Muscle layer of colon (tissue), 2 donors: ENCODE results near the gene ATG10.
"Not testable (repeated sequence)": the region's sequence is repeated elsewhere in the genome, so short reads cannot be mapped to it uniquely, and the experiment has no call there.

Experiments used
- H3K27ac ChIP-seq: one replicate; pipeline ENCODE4 v1.7.0; 2013; ENCODE audit warnings: low read depth, mild to moderate bottlenecking, low read length, moderate library complexity
- H3K27me3 ChIP-seq, 2 donors: one replicate each; pipeline ENCODE4 v1.7.0; 2013; ENCODE audit warnings: low read length in 2 of 2, mild to moderate bottlenecking in 2 of 2; ENCODE audit not compliant: insufficient read depth in 2 of 2, control insufficient read depth in 1 of 2
- H3K36me3 ChIP-seq: one replicate; pipeline ENCODE4 v1.7.0; 2013; ENCODE audit warnings: mild to moderate bottlenecking, low read length; ENCODE audit not compliant: insufficient read depth
- H3K4me1 ChIP-seq: one replicate; pipeline ENCODE4 v1.7.0; 2013; ENCODE audit warnings: mild to moderate bottlenecking, low read length; ENCODE audit not compliant: insufficient read depth
- H3K4me3 ChIP-seq, 2 donors: one replicate each; pipeline ENCODE4 v1.7.0; 2013; ENCODE audit warnings: low read length in 2 of 2, low read depth in 1 of 2, mild to moderate bottlenecking in 1 of 2, moderate library complexity in 1 of 2
- H3K9ac ChIP-seq: one replicate; pipeline ENCODE4 v1.7.0; 2013; ENCODE audit warnings: low read length
- H3K9me3 ChIP-seq: one replicate; pipeline ENCODE4 v1.7.0; 2013; ENCODE audit warnings: mild to moderate bottlenecking, low read length
- donor health status: abdominal sarcoma.
- donor health status: Adenocarcinoma of cecum.

The ATG10 gene

GRCh38 chr5:82246960-82247574, 275.2 kb downstream of the ATG10 start:
- no peak overlapping the region for H3K9ac ChIP-seq
- H3K9me3 ChIP-seq = no peaks in the 10 kb centered on the region
- no peaks in the 10 kb centered on the region for H3K27me3 ChIP-seq
- no peaks in the 10 kb centered on the region for H3K4me1 ChIP-seq
- H3K4me3 ChIP-seq = no peak overlapping the region
- no peaks in the 10 kb centered on the region for H3K36me3 ChIP-seq
- no peak overlapping the region for H3K27ac ChIP-seq

DNA sequence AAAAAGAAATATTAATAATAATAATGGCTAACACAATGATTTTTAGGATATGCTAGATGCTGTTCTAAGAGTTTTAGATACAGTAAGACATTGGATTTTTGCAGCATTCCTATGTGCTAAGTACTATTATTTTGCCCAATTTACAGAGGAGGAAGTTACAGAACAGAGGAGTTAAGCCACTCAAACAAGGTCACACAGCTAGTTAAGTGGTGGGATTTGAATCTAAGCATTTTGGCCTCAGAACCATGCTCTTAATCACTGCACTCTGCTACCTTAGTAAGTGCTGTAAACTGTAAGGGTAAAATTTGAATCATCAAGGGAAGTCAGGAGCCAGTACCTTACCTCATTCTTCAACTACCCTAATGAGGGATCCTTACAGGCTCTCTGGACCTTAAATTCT, 280.9 kb downstream of the ATG10 start:
- Histone ChIP-seq H3K9me3 (no peaks in the 10 kb centered on the region), H3K4me1 (no peaks in the 10 kb centered on the region), H3K9ac (no peak overlapping the region), H3K27me3 (no peaks in the 10 kb centered on the region), H3K36me3 (no peaks in the 10 kb centered on the region), H3K4me3 (no peak overlapping the region), H3K27ac (no peak overlapping the region)

- H3K36me3 ChIP-seq = no peaks in the 10 kb centered on the region
- no peaks in the 10 kb centered on the region for H3K9me3 ChIP-seq
- no peak overlapping the region for H3K4me3 ChIP-seq
- H3K27me3 ChIP-seq = no peaks in the 10 kb centered on the region
- no peak overlapping the region for H3K9ac ChIP-seq
- no peaks in the 10 kb centered on the region for H3K4me1 ChIP-seq
- H3K27ac ChIP-seq = no peak overlapping the region
These were observed 284.0 kb downstream of the ATG10 start for GRCh38 chr5:82255844-82256243.

GRCh38 chr5:82257247-82257646, 285.4 kb downstream of the ATG10 start:
- Histone ChIP-seq H3K36me3 (no peaks in the 10 kb centered on the region), H3K27me3 (no peaks in the 10 kb centered on the region), H3K9me3 (no peaks in the 10 kb centered on the region), H3K9ac (no peak overlapping the region), H3K4me1 (no peaks in the 10 kb centered on the region), H3K27ac (no peak overlapping the region), H3K4me3 (no peak overlapping the region)

GRCh38 chr5:82257729-82258128, 285.9 kb downstream of the ATG10 start:
- Histone ChIP-seq H3K27me3 (no peaks in the 10 kb centered on the region), H3K4me3 (no peak overlapping the region), H3K36me3 (no peaks in the 10 kb centered on the region), H3K9ac (no peak overlapping the region), H3K9me3 (no peaks in the 10 kb centered on the region), H3K27ac (no peak overlapping the region), H3K4me1 (no peaks in the 10 kb centered on the region)

DNA sequence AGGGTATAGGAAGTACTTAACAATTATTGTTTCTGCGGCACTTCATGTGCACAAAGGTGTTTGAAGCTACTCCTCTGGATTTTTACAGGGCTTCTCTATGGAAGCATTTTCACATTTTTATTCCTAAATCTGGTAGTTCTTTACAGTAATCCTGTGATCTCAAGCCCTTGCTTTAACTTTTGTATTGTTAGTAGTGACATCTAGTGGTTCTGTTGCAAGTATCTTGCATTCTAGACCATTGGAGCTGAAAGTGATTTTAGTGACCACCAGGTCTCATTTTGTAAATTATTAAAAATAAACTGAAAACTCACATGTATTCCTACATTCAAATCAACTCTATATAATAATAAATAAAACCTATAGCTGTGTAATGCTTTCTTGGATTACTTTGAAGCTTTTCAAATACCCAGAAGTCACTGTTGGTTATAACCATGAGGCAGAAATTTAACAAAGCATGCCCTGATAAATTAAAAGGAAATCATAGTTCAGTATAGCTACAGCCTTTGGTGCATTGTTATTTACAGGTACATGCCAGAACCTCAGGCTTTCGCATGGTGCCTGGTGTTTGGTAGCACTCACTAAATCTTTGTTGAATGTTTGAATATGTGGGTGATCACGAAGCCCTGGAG, 287.5 kb downstream of the ATG10 start:
- H3K9ac ChIP-seq = no peak overlapping the region
- no peaks in the 10 kb centered on the region for H3K27me3 ChIP-seq
- H3K27ac ChIP-seq = no peak overlapping the region
- no peaks in the 10 kb centered on the region for H3K36me3 ChIP-seq
- no peak overlapping the region for H3K4me3 ChIP-seq
- no peaks in the 10 kb centered on the region for H3K9me3 ChIP-seq
- H3K4me1 ChIP-seq = no peaks in the 10 kb centered on the region

- H3K36me3 ChIP-seq = no peaks in the 10 kb centered on the region
- no peak overlapping the region for H3K4me3 ChIP-seq
- no peaks in the 10 kb centered on the region for H3K27me3 ChIP-seq
- no peak overlapping the region for H3K9ac ChIP-seq
- H3K27ac ChIP-seq = no peak overlapping the region
- H3K4me1 ChIP-seq = peaks cover 6% of the 10 kb centered on the region
- no peaks in the 10 kb centered on the region for H3K9me3 ChIP-seq
These were observed 293.2 kb downstream of the ATG10 start for GRCh38 chr5:82265047-82265446.

DNA sequence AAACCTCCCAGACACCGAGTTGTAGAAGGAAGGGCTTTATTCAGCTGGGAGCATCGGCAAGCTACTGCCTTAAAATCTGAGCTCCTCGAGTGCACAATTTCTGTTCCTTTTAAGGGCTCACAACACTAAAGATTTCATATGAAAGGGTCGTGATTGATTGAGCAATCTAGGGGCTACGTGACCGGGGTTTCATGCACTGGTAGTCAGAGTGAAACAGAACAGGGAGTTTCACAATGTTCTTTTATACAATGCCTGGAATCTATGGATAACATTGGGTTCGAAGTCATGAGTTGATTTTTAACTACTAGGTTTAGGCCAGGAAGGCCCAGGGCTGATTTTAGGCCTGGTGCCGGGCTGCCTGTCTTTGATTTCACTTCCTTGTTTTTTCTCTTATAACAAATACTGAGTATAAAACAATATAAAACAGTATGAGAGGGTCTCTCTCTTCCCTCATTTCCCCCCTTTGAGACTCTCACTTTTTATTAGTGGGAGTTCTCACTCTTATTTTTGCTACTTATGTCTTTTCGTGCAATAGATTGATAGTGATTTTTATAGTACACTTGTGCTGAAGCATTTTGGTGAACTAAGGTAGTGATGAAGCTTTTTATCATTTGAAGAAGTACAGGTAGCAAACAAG, 295.6 kb downstream of the ATG10 start:
- not testable (repeated sequence) for H3K27ac ChIP-seq, H3K9me3 ChIP-seq

GRCh38 chr5:82269363-82269762, 297.5 kb downstream of the ATG10 start:
- not testable (repeated sequence) for H3K4me1 ChIP-seq, H3K9ac ChIP-seq, H3K36me3 ChIP-seq, H3K27me3 ChIP-seq, H3K9me3 ChIP-seq, H3K4me3 ChIP-seq, H3K27ac ChIP-seq

More for the DNA sequence above, 295.6 kb downstream of the ATG10 start:
- not testable (repeated sequence) for H3K4me1 ChIP-seq, H3K36me3 ChIP-seq, H3K9ac ChIP-seq, H3K4me3 ChIP-seq, H3K27me3 ChIP-seq

DNA sequence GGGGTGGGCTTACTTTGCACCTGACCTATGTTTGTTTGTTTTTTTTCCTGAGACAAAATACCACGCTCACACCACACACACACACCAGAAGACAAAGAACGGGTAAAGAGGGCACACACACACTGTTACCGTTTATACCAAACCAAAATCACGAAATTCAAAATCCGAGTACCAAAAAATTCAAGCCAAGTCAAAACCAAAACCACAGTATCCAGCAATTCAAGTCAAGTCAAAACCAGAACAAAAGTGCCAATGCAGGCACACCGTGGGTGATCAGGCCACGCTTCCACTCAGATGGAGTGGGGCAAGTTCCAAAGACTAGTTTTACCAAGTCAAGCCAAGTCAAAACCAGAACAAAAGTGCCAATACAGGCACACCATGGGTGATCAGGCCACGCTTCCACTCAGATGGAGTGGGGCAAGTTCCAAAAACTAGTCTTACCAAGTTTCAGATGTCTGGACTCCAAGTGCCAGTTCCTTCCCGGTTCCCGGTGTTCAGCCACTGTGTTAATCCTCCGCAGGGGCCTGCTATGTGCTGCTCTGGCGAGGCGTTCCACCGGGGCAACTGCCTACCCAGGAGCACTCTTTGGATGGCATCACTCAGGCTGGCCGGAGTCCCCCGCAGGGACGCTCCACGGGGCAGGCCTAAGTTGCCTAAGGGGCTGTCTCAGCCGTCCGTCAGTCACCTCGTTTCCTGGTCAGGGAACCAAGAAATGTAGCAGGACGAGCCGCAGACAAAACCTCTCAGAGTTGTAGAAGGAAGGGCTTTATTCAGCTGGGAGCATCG, 300.9 kb downstream of the ATG10 start:
- not testable (repeated sequence) for H3K27me3 ChIP-seq, H3K9ac ChIP-seq, H3K9me3 ChIP-seq, H3K27ac ChIP-seq, H3K4me1 ChIP-seq, H3K4me3 ChIP-seq
- H3K36me3 ChIP-seq = peaks cover 22% of the 10 kb centered on the region

DNA sequence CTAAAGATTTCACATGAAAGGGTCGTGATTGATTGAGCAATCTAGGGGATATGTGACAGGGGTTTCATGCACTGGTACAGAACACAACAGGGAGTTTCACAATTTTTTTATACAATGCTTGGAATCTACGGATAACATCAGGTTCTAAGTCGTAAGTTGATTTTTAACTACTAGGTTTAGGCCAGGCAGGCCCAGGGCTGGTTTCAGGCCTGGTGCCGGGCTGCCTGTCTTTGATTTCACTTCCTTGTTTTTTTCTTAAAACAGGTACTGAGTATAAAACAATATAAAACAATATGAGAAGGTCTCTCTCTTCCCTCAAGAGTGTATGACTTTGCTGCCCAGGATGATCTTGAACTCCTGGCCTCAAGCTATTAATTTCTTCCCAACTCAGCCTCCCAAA, 301.6 kb downstream of the ATG10 start:
- not testable (repeated sequence) for H3K9ac ChIP-seq, H3K27ac ChIP-seq, H3K27me3 ChIP-seq, H3K9me3 ChIP-seq, H3K4me1 ChIP-seq, H3K4me3 ChIP-seq
- peaks cover 22% of the 10 kb centered on the region for H3K36me3 ChIP-seq
